H9 (cell line): ENCODE data around the gene SNORC. TPM values are rescaled to one million over a fixed set of nuclear protein-coding genes. Genes with fewer than 3 reads are reported as not detected.

Experiments
- DNase-seq: peaks from one replicate; pipeline ENCODE4 v3.0.0-alpha.2; 2017
- H2AFZ ChIP-seq: one replicate; pipeline ENCODE4 v1.6.1; 2013; ENCODE audit warnings: mild to moderate bottlenecking, low read length, control low read depth, moderate library complexity
- H2AK5ac ChIP-seq: 2 replicates; pipeline ENCODE4 v1.6.1; 2013; ENCODE audit warnings: low read length, control low read depth, mixed read lengths; ENCODE audit not compliant: insufficient read length
- H2BK120ac ChIP-seq: one replicate; pipeline ENCODE4 v1.6.1; 2013; ENCODE audit warnings: low read depth, mild to moderate bottlenecking, low read length, control low read depth, inconsistent platforms; ENCODE audit not compliant: poor library complexity, severe bottlenecking
- H2BK12ac ChIP-seq: 2 replicates; pipeline ENCODE4 v1.6.1; 2013; ENCODE audit warnings: low read length, control low read depth, mixed read lengths, low read depth; ENCODE audit not compliant: insufficient read length
- H2BK15ac ChIP-seq: 2 replicates; pipeline ENCODE4 v1.6.1; 2013; ENCODE audit warnings: low read depth, low read length, control low read depth
- H2BK20ac ChIP-seq: one replicate; pipeline ENCODE4 v1.6.1; 2013; ENCODE audit warnings: low read depth, mild to moderate bottlenecking, low read length, control low read depth, inconsistent platforms; ENCODE audit not compliant: poor library complexity, severe bottlenecking
- H2BK5ac ChIP-seq: 2 replicates; pipeline ENCODE4 v1.6.1; 2013; ENCODE audit warnings: low read length, control low read depth, mixed read lengths; ENCODE audit not compliant: insufficient read length
- H3K14ac ChIP-seq: 2 replicates; pipeline ENCODE4 v1.6.1; 2013; ENCODE audit warnings: low read length, control low read depth; ENCODE audit not compliant: insufficient read depth
- H3K18ac ChIP-seq: 2 replicates; pipeline ENCODE4 v1.6.1; 2013; ENCODE audit warnings: low read depth, mild to moderate bottlenecking, mixed read lengths, low read length, control low read depth; ENCODE audit not compliant: insufficient read length
- H3K23ac ChIP-seq: 2 replicates; pipeline ENCODE4 v1.6.1; 2013; ENCODE audit warnings: low read length, control low read depth, mixed read lengths, low read depth; ENCODE audit not compliant: insufficient read length
- H3K23me2 ChIP-seq: 2 replicates; pipeline ENCODE4 v1.6.1; 2013; ENCODE audit warnings: low read depth, mild to moderate bottlenecking, mixed read lengths, low read length, control low read depth; ENCODE audit not compliant: insufficient read length, poor library complexity, severe bottlenecking
- H3K27ac ChIP-seq: 2 replicates; pipeline ENCODE4 v1.5.1; 2013; ENCODE audit warnings: low read length, control low read depth, mixed read lengths, low read depth; ENCODE audit not compliant: insufficient read length
- H3K27me3 ChIP-seq: 2 replicates; pipeline ENCODE4 v1.6.1; 2013; ENCODE audit warnings: low read length, control low read depth, inconsistent platforms; ENCODE audit not compliant: insufficient read depth
- H3K4ac ChIP-seq: 2 replicates; pipeline ENCODE4 v1.6.1; 2013; ENCODE audit warnings: low read depth, mild to moderate bottlenecking, control low read depth, inconsistent platforms, low read length, moderate library complexity
- H3K4me1 ChIP-seq: 2 replicates; pipeline ENCODE4 v1.6.1; 2013; ENCODE audit warnings: low read length, control low read depth, inconsistent platforms; ENCODE audit not compliant: insufficient read depth
- H3K4me2 ChIP-seq: 2 replicates; pipeline ENCODE4 v1.6.1; 2013; ENCODE audit warnings: low read length, control low read depth, mixed read lengths; ENCODE audit not compliant: insufficient read length, insufficient read depth
- H3K56ac ChIP-seq: 2 replicates; pipeline ENCODE4 v1.6.1; 2013; ENCODE audit warnings: low read depth, mild to moderate bottlenecking, mixed read lengths, low read length, control low read depth; ENCODE audit not compliant: insufficient read length
- H3K79me1 ChIP-seq: 2 replicates; pipeline ENCODE4 v1.6.1; 2013; ENCODE audit warnings: low read depth, mild to moderate bottlenecking, moderate library complexity, low read length, control low read depth, inconsistent platforms; ENCODE audit not compliant: insufficient read depth, poor library complexity, severe bottlenecking
- H3K79me2 ChIP-seq: 2 replicates; pipeline ENCODE4 v1.6.1; 2013; ENCODE audit warnings: low read length, control low read depth, inconsistent platforms; ENCODE audit not compliant: insufficient read depth
- H3K9ac ChIP-seq: 2 replicates; pipeline ENCODE4 v1.6.1; 2013; ENCODE audit warnings: low read length, control low read depth, mixed read lengths; ENCODE audit not compliant: insufficient read length; ENCODE audit errors: extremely low read depth
- H3K9me3 ChIP-seq: one replicate; pipeline ENCODE4 v1.6.1; 2013; ENCODE audit warnings: low read depth, low read length, inconsistent platforms; ENCODE audit not compliant: control insufficient read depth
- H3T11ph ChIP-seq: one replicate; pipeline ENCODE4 v1.6.1; 2013; ENCODE audit warnings: mild to moderate bottlenecking, low read length, control low read depth, inconsistent platforms
- H4K20me1 ChIP-seq: one replicate; pipeline ENCODE4 v1.6.1; 2013; ENCODE audit not compliant: control insufficient read depth, insufficient read length, insufficient read depth
- H4K5ac ChIP-seq: 2 replicates; pipeline ENCODE4 v1.6.1; 2013; ENCODE audit warnings: low read depth, mild to moderate bottlenecking, mixed read lengths, low read length, control low read depth; ENCODE audit not compliant: insufficient read length
- H4K8ac ChIP-seq: replicated peaks from 2 replicates; pipeline ENCODE4 v1.6.1; 2013; ENCODE audit warnings: low read length, control low read depth, mixed read lengths, low read depth; ENCODE audit not compliant: insufficient read length
- H4K91ac ChIP-seq: 2 replicates; pipeline ENCODE4 v1.6.1; 2013; ENCODE audit warnings: low read depth, mild to moderate bottlenecking, moderate library complexity, mixed read lengths, low read length, control low read depth; ENCODE audit not compliant: insufficient read length
- H3K27ac Mint-ChIP-seq, 3 experiments: 2 replicates in 2 of 3; 3 replicates in 1 of 3; pipeline ENCODE4 v1.8.0; 2020 to 2021; ENCODE audit warnings: mixed read lengths in 3 of 3, mild to moderate bottlenecking in 1 of 3, moderate library complexity in 1 of 3
- H3K27me3 Mint-ChIP-seq: 2 replicates; pipeline ENCODE4 v1.8.0; 2021; ENCODE audit warnings: low read depth, mild to moderate bottlenecking, moderate library complexity, mixed read lengths
- H3K36me3 Mint-ChIP-seq, 3 experiments: 2 replicates in 2 of 3; 3 replicates in 1 of 3; pipeline ENCODE4 v1.8.0; 2020 to 2021; ENCODE audit warnings: low read depth in 3 of 3, mixed read lengths in 3 of 3; ENCODE audit not compliant: insufficient read depth in 1 of 3
- H3K4me1 Mint-ChIP-seq, 2 experiments: 2 replicates each; pipeline ENCODE4 v1.8.0; 2020; ENCODE audit warnings: mixed read lengths in 2 of 2
- H3K4me3 Mint-ChIP-seq, 2 experiments: 2 replicates in 1 of 2; 3 replicates in 1 of 2; pipeline ENCODE4 v1.8.0; 2020 to 2021; ENCODE audit warnings: mild to moderate bottlenecking in 2 of 2, mixed read lengths in 2 of 2, moderate library complexity in 1 of 2
- H3K9me3 Mint-ChIP-seq, 2 experiments: 2 replicates in 1 of 2; 3 replicates in 1 of 2; pipeline ENCODE4 v1.8.0; 2020; ENCODE audit warnings: mild to moderate bottlenecking in 2 of 2, mixed read lengths in 2 of 2, moderate library complexity in 1 of 2
- WGBS: extraction: QIAGEN DNeasy Blood & Tissue Kit; methylation state at CpG from one replicate; pipeline ENCODE4 v1.1.7; 2013; ENCODE audit warnings: missing lambda C conversion rate, low lambda C conversion rate, mixed read lengths; ENCODE audit not compliant: insufficient read length; ENCODE audit errors: extremely low coverage; 5-methylcytosine and 5-hydroxymethylcytosine counted together
- total RNA-seq: library from RNA; stranded (reverse); gene quantifications from 2 replicates; pipeline ENCODE4 v1.2.1, GENCODE V29; 2021
- TF ChIP-seq, protein P1 (sequence below): fragments of 200-600 bp; sonication (generic); conservative IDR thresholded peaks from 3 replicates; pipeline ENCODE4 v1.8.0; 2021; ENCODE audit warnings: antibody characterized with exemption, mild to moderate bottlenecking

SNORC gene
- total RNA-seq, 1 experiment from 2014 or later = 1.1 TPM

DNA sequence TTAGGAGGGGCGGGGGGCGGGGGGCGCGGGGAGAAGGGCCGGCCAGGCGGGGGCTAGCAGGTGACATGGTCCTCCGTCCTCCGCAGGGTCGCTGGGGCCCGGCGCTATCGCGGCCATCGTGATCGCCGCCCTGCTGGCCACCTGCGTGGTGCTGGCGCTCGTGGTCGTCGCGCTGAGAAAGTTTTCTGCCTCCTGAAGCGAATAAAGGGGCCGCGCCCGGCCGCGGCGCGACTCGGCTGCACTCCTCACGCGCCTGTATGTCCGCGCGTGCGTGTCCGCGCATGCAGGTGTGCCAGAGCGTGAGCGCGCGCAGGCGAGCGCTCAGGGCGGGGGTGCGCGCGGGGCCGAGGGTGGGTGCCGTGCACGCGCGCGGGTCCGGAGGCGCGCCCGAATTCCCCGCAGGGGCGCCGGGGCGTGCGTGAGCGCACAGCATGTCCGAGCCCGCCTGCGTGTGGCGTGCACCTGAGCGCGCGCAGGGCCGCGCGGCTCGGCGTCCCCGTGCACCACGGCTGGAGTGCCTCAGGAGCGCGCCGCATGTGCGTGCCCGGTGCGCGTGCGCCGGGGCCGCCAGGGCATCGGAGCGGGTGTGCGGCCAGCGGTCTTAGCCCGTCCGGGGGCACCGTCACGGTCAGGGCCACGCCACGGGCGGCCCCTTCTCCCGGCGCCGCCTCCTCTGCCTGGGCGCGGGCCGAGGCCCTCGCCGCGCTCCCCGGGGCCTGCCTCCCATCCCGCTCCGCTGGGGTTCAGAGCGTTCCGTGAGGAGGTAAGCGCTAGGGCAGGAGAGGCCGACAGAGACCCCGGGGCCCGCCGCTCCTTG is 6.3 kb downstream of the SNORC start:
- Histone ChIP-seq H3K9me3 (no peaks in the 10 kb centered on the region), H4K91ac (no peak overlapping the region), H3K4me2 (peak overlapping the region; percentile 31), H2BK5ac (no peak overlapping the region), H3K18ac (no peak overlapping the region), H3K79me2 (no peaks in the 10 kb centered on the region), H4K8ac (no peak overlapping the region), H3K4ac (no peak overlapping the region), H3K27ac (no peak overlapping the region), H3K23ac (no peak overlapping the region), H3K9ac (no peak overlapping the region), H2AK5ac (no peak overlapping the region), H4K20me1 (no peaks in the 10 kb centered on the region), H2BK20ac (no peak overlapping the region), H2BK15ac (no peak overlapping the region), H3K56ac (no peak overlapping the region), H2BK12ac (no peak overlapping the region), H3K27me3 (peaks cover 8% of the 10 kb centered on the region; the same call in 1 of the 2 replicates), H2BK120ac (no peak overlapping the region), H3K14ac (no peak overlapping the region; the same call in 1 of the 2 replicates), H3K4me1 (no peaks in the 10 kb centered on the region), H3K79me1 (no peaks in the 10 kb centered on the region), H3K23me2 (peaks cover 7% of the 10 kb centered on the region), H3T11ph (no peak overlapping the region), H4K5ac (no peak overlapping the region), H2AFZ (no peak overlapping the region)
- DNase-seq = no peak
- TF ChIP-seq, protein P1, sequence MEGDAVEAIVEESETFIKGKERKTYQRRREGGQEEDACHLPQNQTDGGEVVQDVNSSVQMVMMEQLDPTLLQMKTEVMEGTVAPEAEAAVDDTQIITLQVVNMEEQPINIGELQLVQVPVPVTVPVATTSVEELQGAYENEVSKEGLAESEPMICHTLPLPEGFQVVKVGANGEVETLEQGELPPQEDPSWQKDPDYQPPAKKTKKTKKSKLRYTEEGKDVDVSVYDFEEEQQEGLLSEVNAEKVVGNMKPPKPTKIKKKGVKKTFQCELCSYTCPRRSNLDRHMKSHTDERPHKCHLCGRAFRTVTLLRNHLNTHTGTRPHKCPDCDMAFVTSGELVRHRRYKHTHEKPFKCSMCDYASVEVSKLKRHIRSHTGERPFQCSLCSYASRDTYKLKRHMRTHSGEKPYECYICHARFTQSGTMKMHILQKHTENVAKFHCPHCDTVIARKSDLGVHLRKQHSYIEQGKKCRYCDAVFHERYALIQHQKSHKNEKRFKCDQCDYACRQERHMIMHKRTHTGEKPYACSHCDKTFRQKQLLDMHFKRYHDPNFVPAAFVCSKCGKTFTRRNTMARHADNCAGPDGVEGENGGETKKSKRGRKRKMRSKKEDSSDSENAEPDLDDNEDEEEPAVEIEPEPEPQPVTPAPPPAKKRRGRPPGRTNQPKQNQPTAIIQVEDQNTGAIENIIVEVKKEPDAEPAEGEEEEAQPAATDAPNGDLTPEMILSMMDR = peak; percentile 56
- H3K36me3 Mint-ChIP-seq = no peaks in the 10 kb centered on the region; a peak in 1 of 7 replicates
- WGBS = no CpG with 5 or more reads among the region's 119 CpGs
- peaks cover 33% of the 10 kb centered on the region for H3K27me3 Mint-ChIP-seq
- H3K9me3 Mint-ChIP-seq = no peaks in the 10 kb centered on the region; a peak in 1 of 5 replicates
- H3K4me1 Mint-ChIP-seq = peaks cover 0 to 3% of the 10 kb centered on the region in 2 experiments; a peak in 1 of 4 replicates
- H3K27ac Mint-ChIP-seq = no peak overlapping the region
- peak overlapping the region; percentile 47 to 73; a peak in 4 of 5 replicates for H3K4me3 Mint-ChIP-seq
